Large intestine (tissue), 3 donors: ENCODE measurements around the gene ERG. TPM values are rescaled to one million over a fixed set of nuclear protein-coding genes. Genes with fewer than 3 reads are reported as not detected.

ENCODE experiments used
- DNase-seq, 2 donors: peaks; one replicate each; pipeline versions ENCODE4 v3.0.0 to v3.0.0-alpha.2; 2013
- H3K27ac ChIP-seq: one replicate; pipeline ENCODE4 v1.5.1; 2013; ENCODE audit warnings: low read length
- H3K27me3 ChIP-seq: 2 replicates; pipeline ENCODE4 v1.6.1; 2013; ENCODE audit warnings: low read length; ENCODE audit not compliant: control insufficient read depth, insufficient read depth
- H3K36me3 ChIP-seq: 2 replicates; pipeline ENCODE4 v1.6.1; 2013; ENCODE audit warnings: low read length; ENCODE audit not compliant: control insufficient read depth, insufficient read depth
- H3K4me1 ChIP-seq: one replicate; pipeline ENCODE4 v1.6.1; 2013; ENCODE audit warnings: low read length; ENCODE audit not compliant: control insufficient read depth, insufficient read depth
- H3K4me3 ChIP-seq: one replicate; pipeline ENCODE4 v1.5.1; 2013; ENCODE audit warnings: low read length
- H3K9me3 ChIP-seq: one replicate; pipeline ENCODE4 v1.6.1; 2013; ENCODE audit warnings: mild to moderate bottlenecking, low read depth, low read length, moderate library complexity; ENCODE audit not compliant: control insufficient read depth
- WGBS: methylation state at CpG from one replicate; pipeline ENCODE4 v1.1.5; 2013; ENCODE audit warnings: low lambda C conversion rate; ENCODE audit not compliant: insufficient coverage; 5-methylcytosine and 5-hydroxymethylcytosine counted together
- polyA plus RNA-seq: library from polyadenylated mRNA; unstranded; fragments of 120-200 nt; gene quantifications from one replicate; pipeline ENCODE4 v1.2.1, GENCODE V29; 2013

The ERG gene
- polyA plus RNA-seq, 1 donor, result 6.2 TPM

- 80% methylated on average over 1 of the region's 6 CpGs for WGBS
- Histone ChIP-seq H3K9me3 (no peaks in the 10 kb centered on the region), H3K27me3 (no peaks in the 10 kb centered on the region), H3K4me3 (no peak overlapping the region), H3K36me3 (no peaks in the 10 kb centered on the region), H3K4me1 (no peaks in the 10 kb centered on the region), H3K27ac (no peak overlapping the region)
- no peak for DNase-seq
Measured at GRCh38 chr21:38439426-38439825, 58.9 kb downstream of the ERG start.

GRCh38 chr21:38438462-38438893 lies 59.8 kb downstream of the ERG start:
- H3K9me3 ChIP-seq, result no peaks in the 10 kb centered on the region
- H3K36me3 ChIP-seq, result no peaks in the 10 kb centered on the region
- H3K27ac ChIP-seq, result no peak overlapping the region
- H3K4me1 ChIP-seq, result no peaks in the 10 kb centered on the region
- WGBS, result no CpG with 5 or more reads among the region's 11 CpGs
- no peak overlapping the region for H3K4me3 ChIP-seq
- H3K27me3 ChIP-seq, result no peaks in the 10 kb centered on the region
- DNase-seq, result no peak

- Histone ChIP-seq H3K36me3 (no peaks in the 10 kb centered on the region), H3K27ac (no peak overlapping the region), H3K4me3 (no peak overlapping the region), H3K9me3 (no peaks in the 10 kb centered on the region), H3K4me1 (no peaks in the 10 kb centered on the region), H3K27me3 (no peaks in the 10 kb centered on the region)
- 93% methylated on average over 2 of the region's 4 CpGs for WGBS
- no peak for DNase-seq
Measured at GRCh38 chr21:38436341-38436740, 61.9 kb downstream of the ERG start.

GRCh38 chr21:38434913-38435533 lies 63.3 kb downstream of the ERG start:
- 20% methylated on average over 1 of the region's 8 CpGs for WGBS
- H3K27me3 ChIP-seq, result no peaks in the 10 kb centered on the region
- H3K4me3 ChIP-seq, result no peak overlapping the region
- no peaks in the 10 kb centered on the region for H3K9me3 ChIP-seq
- no peak for DNase-seq
- no peaks in the 10 kb centered on the region for H3K36me3 ChIP-seq
- no peak overlapping the region for H3K27ac ChIP-seq
- H3K4me1 ChIP-seq, result no peaks in the 10 kb centered on the region

GRCh38 chr21:38433471-38433870 lies 64.8 kb downstream of the ERG start:
- WGBS, result 100% methylated on average over 1 of the region's 8 CpGs
- Histone ChIP-seq H3K4me3 (no peak overlapping the region), H3K9me3 (no peaks in the 10 kb centered on the region), H3K36me3 (no peaks in the 10 kb centered on the region), H3K27ac (no peak overlapping the region), H3K4me1 (no peaks in the 10 kb centered on the region), H3K27me3 (no peaks in the 10 kb centered on the region)
- no peak for DNase-seq

- Histone ChIP-seq H3K27ac (no peak overlapping the region), H3K4me3 (no peak overlapping the region), H3K36me3 (no peaks in the 10 kb centered on the region), H3K4me1 (no peaks in the 10 kb centered on the region), H3K27me3 (no peaks in the 10 kb centered on the region), H3K9me3 (no peaks in the 10 kb centered on the region)
- DNase-seq, result no peak
Measured at GRCh38 chr21:38430401-38430984, 67.8 kb downstream of the ERG start.

- no peaks in the 10 kb centered on the region for H3K36me3 ChIP-seq
- DNase-seq, result no peak
- WGBS, result 100% methylated on average over 1 of the region's 2 CpGs
Measured at GRCh38 chr21:38429011-38429410, 69.3 kb downstream of the ERG start.

GRCh38 chr21:38428211-38428610 lies 70.1 kb downstream of the ERG start:
- DNase-seq, result no peak
- H3K9me3 ChIP-seq, result no peaks in the 10 kb centered on the region
- no peaks in the 10 kb centered on the region for H3K4me1 ChIP-seq
- no CpG with 5 or more reads among the region's 7 CpGs for WGBS
- H3K27ac ChIP-seq, result no peak overlapping the region
- H3K4me3 ChIP-seq, result no peak overlapping the region
- H3K36me3 ChIP-seq, result no peaks in the 10 kb centered on the region
- no peaks in the 10 kb centered on the region for H3K27me3 ChIP-seq

More at GRCh38 chr21:38429011-38429410, 69.3 kb downstream of the ERG start:
- Histone ChIP-seq H3K9me3 (no peaks in the 10 kb centered on the region), H3K4me1 (no peaks in the 10 kb centered on the region), H3K4me3 (no peak overlapping the region), H3K27ac (no peak overlapping the region), H3K27me3 (no peaks in the 10 kb centered on the region)

- Histone ChIP-seq H3K36me3 (no peaks in the 10 kb centered on the region), H3K4me3 (no peak overlapping the region), H3K27ac (no peak overlapping the region), H3K27me3 (no peaks in the 10 kb centered on the region), H3K9me3 (no peaks in the 10 kb centered on the region), H3K4me1 (no peaks in the 10 kb centered on the region)
- no CpG with 5 or more reads among the region's 11 CpGs for WGBS
- no peak for DNase-seq
Measured at GRCh38 chr21:38424305-38425019, 73.8 kb downstream of the ERG start.

- Histone ChIP-seq H3K4me1 (no peaks in the 10 kb centered on the region), H3K27ac (no peak overlapping the region), H3K9me3 (no peaks in the 10 kb centered on the region), H3K36me3 (no peaks in the 10 kb centered on the region), H3K4me3 (no peak overlapping the region), H3K27me3 (no peaks in the 10 kb centered on the region)
- WGBS, result no CpG with 5 or more reads among the region's 5 CpGs
- no peak for DNase-seq
Measured at GRCh38 chr21:38422082-38422481, 76.2 kb downstream of the ERG start.
